Renal cortical epithelial cell (primary cell): Measurements from ENCODE around the gene KAZN. TPM values are rescaled to one million over a fixed set of nuclear protein-coding genes. Genes with fewer than 3 reads are reported as not detected.
A peak's percentile ranks its signal among the peaks of the same experiment; 100 is the strongest.

ENCODE experiments used
- DNase-seq: peaks from one replicate; pipeline ENCODE4 v3.0.0-alpha.2; 2011; ENCODE audit warnings: low read depth
- total RNA-seq: library from RNA; depleted of rRNA; stranded (reverse); fragments of >200 nt; gene quantifications from 2 replicates; pipeline ENCODE4 v1.2.3, GENCODE V29; 2014

The KAZN gene
- total RNA-seq, 1 donor from 2014 or later = 30.8 TPM

- DNase-seq = no peak
These were observed 171.2 kb downstream of the KAZN start for GRCh38 chr1:14769486-14770274.

GRCh38 chr1:14773396-14774025 is 175.0 kb downstream of the KAZN start:
- no peak for DNase-seq

DNA sequence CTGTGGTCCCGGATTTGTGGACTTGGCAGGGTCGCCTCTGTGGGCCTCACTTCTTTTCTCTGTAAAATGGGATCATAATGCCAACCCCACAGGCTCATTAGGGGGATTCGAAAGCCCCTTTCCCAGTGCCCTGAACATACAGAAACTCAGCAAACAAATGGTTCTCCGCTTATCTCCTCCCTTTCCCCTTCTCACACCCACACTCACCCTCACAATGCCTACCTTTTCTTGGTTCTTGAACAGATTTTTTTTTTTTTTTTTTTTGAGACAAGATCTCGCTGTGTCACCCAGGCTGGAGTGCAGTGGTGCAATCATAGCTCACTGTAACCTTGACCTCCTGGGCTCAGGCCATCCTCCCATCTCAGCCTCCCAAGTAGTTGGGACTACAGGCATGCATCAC is 175.7 kb downstream of the KAZN start:
- no peak for DNase-seq

DNA sequence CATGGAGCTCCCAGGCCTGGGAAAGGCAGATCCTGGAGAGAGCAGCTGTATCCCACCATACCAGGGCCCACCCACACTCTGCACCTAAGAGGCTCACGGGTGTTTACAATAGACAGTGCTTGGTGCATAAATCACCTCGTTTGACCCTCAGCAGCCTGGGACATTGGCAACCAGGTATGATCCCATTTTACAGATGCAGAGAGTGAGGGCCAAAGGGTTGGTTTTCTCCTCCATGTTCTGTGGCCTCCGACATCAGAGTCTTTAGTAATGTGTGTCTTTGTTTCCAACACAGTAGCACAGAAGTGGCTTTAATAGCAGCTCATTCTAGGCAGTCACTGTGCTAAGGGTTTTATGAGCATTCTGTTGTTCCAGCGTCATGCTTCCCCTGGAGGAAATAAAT is 176.5 kb downstream of the KAZN start:
- DNase-seq = no peak

- no peak for DNase-seq
These were observed 176.9 kb downstream of the KAZN start for GRCh38 chr1:14775434-14775833.

GRCh38 chr1:14777516-14778506 is 179.3 kb downstream of the KAZN start:
- no peak for DNase-seq

- DNase-seq = no peak
These were observed 180.0 kb downstream of the KAZN start for GRCh38 chr1:14778541-14778897.

- DNase-seq = no peak
These were observed 180.7 kb downstream of the KAZN start for GRCh38 chr1:14778898-14779865.

DNA sequence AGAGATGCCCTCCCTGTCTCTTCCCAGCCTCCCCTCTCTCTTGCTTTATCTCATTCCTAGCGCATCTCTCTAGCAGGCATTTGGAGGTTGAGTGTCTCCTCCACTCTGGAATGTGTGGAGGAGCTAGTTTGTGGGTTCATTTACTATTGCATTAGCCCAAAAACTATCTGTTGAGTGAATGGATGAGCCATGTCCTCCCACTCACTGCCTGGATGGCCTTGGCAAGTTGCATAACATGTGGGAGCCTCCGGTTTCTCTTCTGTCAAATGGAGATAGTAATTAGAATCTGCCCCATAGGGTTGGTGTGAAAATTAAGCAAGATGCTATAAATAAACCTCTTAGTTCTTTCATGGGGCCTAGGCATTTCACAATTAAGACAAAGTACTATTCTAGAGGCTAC is 181.8 kb downstream of the KAZN start:
- DNase-seq = no peak

DNA sequence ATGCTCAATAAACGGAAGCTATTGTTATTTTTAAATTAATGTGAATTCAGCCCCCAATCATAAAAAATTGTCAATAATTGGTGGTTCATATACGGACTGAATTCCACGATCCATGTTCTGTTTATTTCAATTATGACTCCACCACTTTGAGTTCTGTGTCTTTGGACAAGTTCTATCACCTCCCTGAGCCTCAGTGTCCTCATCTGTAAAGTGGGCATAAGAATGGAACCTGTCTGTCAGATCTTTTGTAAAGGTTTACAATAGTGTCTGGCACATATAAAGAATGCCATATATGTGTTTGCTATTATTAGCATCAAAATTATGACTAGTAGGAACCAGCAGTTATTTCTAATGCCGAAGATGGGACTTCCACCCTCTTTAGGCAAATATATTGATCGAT is 183.3 kb downstream of the KAZN start:
- DNase-seq = no peak

GRCh38 chr1:14782741-14783591 is 184.5 kb downstream of the KAZN start:
- DNase-seq = no peak

- no peak for DNase-seq
These were observed 185.1 kb downstream of the KAZN start for GRCh38 chr1:14783592-14783886.

DNA sequence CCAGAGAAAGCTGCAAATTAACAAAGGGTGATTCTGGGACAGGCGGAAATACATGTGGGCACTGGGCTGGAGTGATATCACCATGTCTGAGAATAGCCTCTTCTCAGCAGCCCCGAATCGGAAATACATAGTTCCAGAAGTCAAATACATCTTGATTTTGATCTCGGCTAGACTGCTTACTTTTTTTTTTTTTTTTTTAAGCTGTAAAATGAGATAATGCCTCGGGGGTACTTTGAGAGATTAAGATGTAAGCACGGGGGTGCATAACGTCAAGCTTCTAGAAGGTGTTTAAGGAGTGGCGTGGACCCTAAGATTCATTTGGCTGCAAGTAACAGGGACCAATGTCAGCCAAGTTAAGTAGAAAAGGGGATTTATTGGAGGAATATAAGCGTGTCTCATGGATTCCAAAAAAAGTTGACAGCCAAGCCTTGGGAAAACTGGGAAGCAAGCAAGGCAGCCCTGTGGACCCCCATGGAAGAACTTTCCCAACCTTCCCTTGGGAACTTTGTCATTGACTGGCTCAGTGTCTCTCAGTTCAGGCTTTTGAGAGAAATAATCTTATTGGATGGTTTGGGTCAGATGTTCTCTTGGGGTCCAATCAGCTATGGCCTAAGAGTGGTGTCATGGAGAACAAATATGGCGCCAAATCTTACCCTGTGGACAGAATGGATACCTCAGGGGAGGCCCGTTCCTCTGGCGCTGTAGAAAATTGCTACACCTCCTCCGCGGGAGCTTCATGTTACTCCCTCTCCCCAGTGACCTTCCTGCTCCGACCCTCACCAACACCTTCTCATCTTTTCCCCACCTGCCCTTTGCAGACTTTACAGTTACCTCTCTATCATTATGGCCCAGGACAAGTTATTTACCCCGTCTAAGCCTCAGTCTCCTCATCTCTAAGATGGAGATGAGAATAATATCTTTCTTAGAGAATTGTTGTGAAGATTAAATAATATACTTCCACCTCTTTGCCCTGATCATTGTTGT is 186.6 kb downstream of the KAZN start:
- DNase-seq = no peak

- peak; percentile 45 for DNase-seq
These were observed 187.7 kb downstream of the KAZN start for GRCh38 chr1:14786109-14786675.

DNA sequence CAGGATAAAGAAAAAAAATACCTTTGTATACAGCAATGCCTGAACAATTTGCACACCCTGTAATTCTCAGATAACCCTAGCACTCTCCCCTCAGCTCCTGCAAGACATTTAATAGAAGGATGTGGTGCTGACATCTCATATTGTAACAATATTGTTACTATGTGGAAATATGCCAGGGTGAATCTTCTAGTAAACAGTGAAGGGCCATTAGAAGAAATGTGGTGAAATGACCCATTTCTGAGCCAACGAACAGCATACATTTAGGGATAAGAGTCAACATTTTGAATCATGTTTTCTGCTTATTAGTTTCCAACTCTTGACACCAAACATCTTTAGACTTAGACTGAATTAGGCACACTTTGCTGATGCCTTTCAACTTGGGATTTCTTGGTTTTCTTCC is 188.2 kb downstream of the KAZN start:
- DNase-seq = no peak

- DNase-seq = peak; percentile 19
These were observed 189.1 kb downstream of the KAZN start for GRCh38 chr1:14787604-14788003.

DNA sequence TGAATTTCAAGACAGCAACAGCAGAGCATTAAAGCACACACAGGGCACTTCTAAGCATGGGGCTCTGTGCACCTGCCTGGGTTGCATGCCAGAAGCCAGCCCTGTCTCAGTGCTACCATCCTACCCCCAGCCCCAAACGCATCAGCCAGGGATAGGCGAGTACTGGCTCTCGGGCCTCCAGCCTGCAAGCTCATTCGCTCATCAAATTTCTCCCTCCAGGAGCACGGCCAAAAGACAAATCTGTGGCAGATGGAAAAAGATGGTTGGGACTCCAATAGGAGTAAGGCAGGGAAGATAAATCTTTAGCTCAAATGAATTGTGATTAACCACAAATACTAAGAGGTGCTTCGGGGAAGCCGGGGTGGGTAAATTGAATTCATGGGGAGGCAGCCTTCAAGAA is 189.6 kb downstream of the KAZN start:
- no peak for DNase-seq

- no peak for DNase-seq
These were observed 192.5 kb downstream of the KAZN start for GRCh38 chr1:14790982-14791381.

DNA sequence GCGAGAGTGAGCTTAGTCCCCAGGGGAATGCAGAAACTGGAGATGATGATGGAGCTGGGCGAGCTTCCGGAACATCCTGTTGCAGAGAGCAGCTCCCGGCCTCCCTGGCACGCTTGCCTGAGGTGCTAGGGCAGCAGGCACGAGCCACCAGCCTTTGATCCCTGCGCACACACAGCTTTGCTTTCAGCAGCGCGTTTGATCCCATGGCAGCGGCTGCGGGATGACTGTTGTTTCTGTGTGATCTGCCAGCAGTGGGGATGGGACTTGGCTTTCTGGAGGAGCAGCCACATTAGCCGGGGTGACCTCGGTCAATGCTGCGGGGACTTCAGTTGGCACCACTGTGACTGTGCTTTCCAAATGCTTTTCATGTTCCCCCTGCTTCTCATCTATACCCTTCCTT is 193.2 kb downstream of the KAZN start:
- no peak for DNase-seq
